ENCODE measurements around the gene LYPLA2.

DNA sequence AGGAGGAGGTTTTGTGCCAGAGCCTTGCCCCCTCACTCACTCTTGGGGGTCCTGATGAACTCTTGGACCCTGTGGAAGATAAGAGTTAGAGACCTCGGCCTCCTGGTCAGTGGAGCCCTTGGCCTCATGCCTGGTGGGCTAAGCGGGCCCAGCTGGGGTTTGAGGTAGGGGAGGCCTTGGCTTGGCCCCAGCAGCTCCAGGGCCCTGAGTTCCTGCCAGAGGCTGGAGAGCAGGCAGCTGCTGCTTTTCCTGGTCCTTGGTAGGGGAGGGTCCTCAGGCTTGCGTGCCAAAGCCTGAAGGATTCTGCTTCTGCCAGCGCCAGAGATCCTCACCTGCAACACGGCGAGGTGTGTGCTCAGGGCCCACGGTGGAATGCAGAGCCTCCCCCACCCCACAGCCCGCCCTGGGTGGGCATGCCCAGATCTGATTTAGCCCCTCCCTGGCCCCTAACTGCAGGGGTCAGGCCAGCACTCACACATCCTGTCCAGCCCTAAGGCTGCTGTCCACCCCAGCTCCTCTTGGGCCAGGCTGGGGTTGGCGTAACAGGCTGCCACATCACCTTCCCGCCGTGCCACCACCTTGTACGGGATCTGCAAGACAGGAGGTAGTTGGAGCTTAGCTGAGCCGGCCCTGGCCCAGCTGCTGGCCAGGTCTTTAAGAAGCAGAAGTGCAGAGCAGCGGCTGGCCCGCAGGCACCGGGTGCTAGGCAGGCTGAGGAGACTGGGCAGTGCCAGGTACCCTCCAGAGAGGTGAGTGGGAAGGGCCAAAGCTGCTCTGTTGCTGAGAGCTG, 4.9 kb downstream of the LYPLA2 start:
- TF ChIP-seq POLR2A (IDR thresholded peaks at IDR 0.05) (no peak), CTCF (IDR thresholded peaks at IDR 0.05) (no peak)

All from thyroid gland (tissue), 4 donors.